Endothelial cell of umbilical vein (primary cell): ENCODE data around the gene TAS2R41.

Experiments
- CTCF ChIP-seq, 2 donors: IDR thresholded peaks; 1 replicate in 1 of 2; 2 replicates in 1 of 2; pipeline ENCODE4 v1.5.1; 2011; ENCODE audit warnings: low read length in 2 of 2, mild to moderate bottlenecking in 2 of 2, moderate library complexity in 2 of 2, control low read depth in 1 of 2, inconsistent platforms in 1 of 2, low read depth in 1 of 2; ENCODE audit not compliant: insufficient read depth in 1 of 2; ENCODE audit errors: extremely low read depth in 1 of 2
- EZH2 ChIP-seq: IDR thresholded peaks from 2 replicates; pipeline ENCODE4 v1.6.1; 2012; ENCODE audit warnings: borderline replicate concordance, low read depth, mild to moderate bottlenecking, moderate library complexity, low read length, inconsistent platforms; ENCODE audit not compliant: severe bottlenecking
- FOS ChIP-seq: IDR thresholded peaks from 2 replicates; pipeline ENCODE4 v1.6.1; 2011; ENCODE audit warnings: mild to moderate bottlenecking, low read length, moderate library complexity, borderline replicate concordance; ENCODE audit not compliant: insufficient read depth
- GATA2 ChIP-seq: IDR thresholded peaks from 2 replicates; pipeline ENCODE4 v1.7.0; 2011; ENCODE audit warnings: low read depth, mild to moderate bottlenecking, moderate library complexity, mixed read lengths, low read length; ENCODE audit not compliant: insufficient read length, insufficient read depth
- JUN ChIP-seq: IDR thresholded peaks from 2 replicates; pipeline ENCODE4 v1.6.1; 2011; ENCODE audit warnings: borderline replicate concordance, low read depth; ENCODE audit not compliant: insufficient read length, insufficient read depth
- POLR2A ChIP-seq: IDR thresholded peaks from 2 replicates; pipeline ENCODE4 v1.6.1; 2012; ENCODE audit warnings: low read depth, mild to moderate bottlenecking, control low read depth, low read length

DNA sequence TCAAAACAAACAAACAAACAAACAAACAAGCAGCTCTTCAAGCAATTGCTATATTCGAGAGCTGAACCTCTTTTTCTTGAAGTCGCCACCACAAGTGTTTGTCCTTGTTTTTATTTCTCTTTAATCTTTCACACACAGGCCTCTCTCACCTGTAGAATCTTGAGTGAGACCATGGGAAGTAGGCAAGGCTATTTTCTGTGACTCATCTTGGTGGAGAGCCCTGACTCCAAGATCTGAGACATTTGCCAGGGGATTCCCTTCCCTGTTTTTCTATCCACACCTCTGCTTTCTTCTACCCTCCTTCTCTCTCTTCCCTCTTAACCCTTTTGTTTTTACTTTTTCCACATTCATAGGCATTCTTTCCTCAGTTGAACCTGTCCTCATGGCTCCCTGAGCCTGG, 42.4 kb upstream of the TAS2R41 start:
- TF ChIP-seq CTCF (IDR thresholded peaks at IDR 0.05; ENCODE audit: extremely low read depth in 1 of 2, insufficient read depth in 1 of 2, low read depth in 1 of 2, low read length in 2 of 2) (no peak), FOS (no peak), JUN (no peak), GATA2 (no peak), POLR2A (no peak), EZH2 (no peak)
